NCI-H2196 treated with DMSO at 0.1 percent for 48 hours (cell line): ENCODE measurements around the gene MSX2.

Source experiments
- DNase-seq: peaks from one replicate; lab custom pipeline; 2025; ENCODE audit not compliant: unreplicated experiment; lab: John Stamatoyannopoulos, UW

MSX2 gene

GRCh38 chr5:174773371-174773770 lies 49.0 kb downstream of the MSX2 start:
- no peak for DNase-seq

GRCh38 chr5:174775081-174775480 lies 50.7 kb downstream of the MSX2 start:
- no peak for DNase-seq

- no peak for DNase-seq
Observed at GRCh38 chr5:174777111-174777510, 52.7 kb downstream of the MSX2 start.

- DNase-seq: no peak
Observed at GRCh38 chr5:174777583-174777982, 53.2 kb downstream of the MSX2 start.
